Mononuclear cell (primary cell): ENCODE results near the gene NSG2. TPM values are rescaled to one million over a fixed set of nuclear protein-coding genes. Genes with fewer than 3 reads are reported as not detected.
"Not testable (repeated sequence)": the region's sequence is repeated elsewhere in the genome, so short reads cannot be mapped to it uniquely, and the experiment has no call there.

Source experiments
- H3K27me3 ChIP-seq: 2 replicates; pipeline ENCODE4 v1.6.0; 2011; ENCODE audit warnings: low read length, control low read depth; ENCODE audit not compliant: insufficient read depth
- H3K4me1 ChIP-seq: 2 replicates; pipeline ENCODE4 v1.5.1; 2011; ENCODE audit warnings: mild to moderate bottlenecking, low read length, control low read depth; ENCODE audit not compliant: insufficient read depth
- H3K4me3 ChIP-seq: 2 replicates; pipeline ENCODE4 v1.5.1; 2011; ENCODE audit warnings: mild to moderate bottlenecking, low read length, moderate library complexity
- H3K9me3 ChIP-seq: 2 replicates; pipeline ENCODE4 v1.5.1; 2011; ENCODE audit warnings: low read depth, mild to moderate bottlenecking, control low read depth, low read length
- total RNA-seq: library from RNA; depleted of rRNA; stranded (reverse); fragments of >200 nt; gene quantifications from one replicate; pipeline ENCODE4 v1.2.3, GENCODE V29; 2012

NSG2 gene
- total RNA-seq, 1 donor = not detected

GRCh38 chr5:174146556-174146955 is 101.0 kb downstream of the NSG2 start:
- H3K9me3 ChIP-seq = no peaks in the 10 kb centered on the region
- H3K27me3 ChIP-seq = no peaks in the 10 kb centered on the region
- H3K4me3 ChIP-seq = no peak overlapping the region
- H3K4me1 ChIP-seq = no peaks in the 10 kb centered on the region

GRCh38 chr5:174147012-174147411 is 101.5 kb downstream of the NSG2 start:
- not testable (repeated sequence) for H3K27me3 ChIP-seq, H3K9me3 ChIP-seq, H3K4me1 ChIP-seq, H3K4me3 ChIP-seq

GRCh38 chr5:174147551-174147950 is 102.0 kb downstream of the NSG2 start:
- Histone ChIP-seq H3K4me3 (no peak overlapping the region), H3K27me3 (no peaks in the 10 kb centered on the region), H3K4me1 (no peaks in the 10 kb centered on the region), H3K9me3 (no peaks in the 10 kb centered on the region)

- Histone ChIP-seq H3K4me3 (no peak overlapping the region), H3K27me3 (no peaks in the 10 kb centered on the region), H3K9me3 (no peaks in the 10 kb centered on the region), H3K4me1 (no peaks in the 10 kb centered on the region)
These were observed 103.2 kb downstream of the NSG2 start for GRCh38 chr5:174148721-174149120.

- H3K9me3 ChIP-seq = peaks cover 2% of the 10 kb centered on the region
These were observed 103.9 kb downstream of the NSG2 start for GRCh38 chr5:174149426-174149825.

GRCh38 chr5:174149989-174150388 is 104.5 kb downstream of the NSG2 start:
- H3K27me3 ChIP-seq = no peaks in the 10 kb centered on the region
- H3K9me3 ChIP-seq = peaks cover 8% of the 10 kb centered on the region
- H3K4me3 ChIP-seq = no peak overlapping the region
- no peaks in the 10 kb centered on the region for H3K4me1 ChIP-seq

More at GRCh38 chr5:174149426-174149825, 103.9 kb downstream of the NSG2 start:
- Histone ChIP-seq H3K4me3 (no peak overlapping the region), H3K4me1 (no peaks in the 10 kb centered on the region), H3K27me3 (no peaks in the 10 kb centered on the region)

- Histone ChIP-seq H3K9me3 (peaks cover 13% of the 10 kb centered on the region), H3K4me3 (no peak overlapping the region), H3K4me1 (no peaks in the 10 kb centered on the region), H3K27me3 (no peaks in the 10 kb centered on the region)
These were observed 106.2 kb downstream of the NSG2 start for GRCh38 chr5:174151599-174152181.

- H3K4me1 ChIP-seq = no peaks in the 10 kb centered on the region
- no peaks in the 10 kb centered on the region for H3K27me3 ChIP-seq
- H3K4me3 ChIP-seq = no peak overlapping the region
- H3K9me3 ChIP-seq = peaks cover 13% of the 10 kb centered on the region
These were observed 109.1 kb downstream of the NSG2 start for GRCh38 chr5:174154559-174154958.

- no peaks in the 10 kb centered on the region for H3K27me3 ChIP-seq
- no peak overlapping the region for H3K4me3 ChIP-seq
- H3K4me1 ChIP-seq = no peaks in the 10 kb centered on the region
- peaks cover 13% of the 10 kb centered on the region for H3K9me3 ChIP-seq
These were observed 109.8 kb downstream of the NSG2 start for GRCh38 chr5:174155281-174155680.

GRCh38 chr5:174155706-174156105 is 110.2 kb downstream of the NSG2 start:
- H3K4me1 ChIP-seq = no peaks in the 10 kb centered on the region
- H3K27me3 ChIP-seq = no peaks in the 10 kb centered on the region
- H3K4me3 ChIP-seq = no peak overlapping the region
- peaks cover 13% of the 10 kb centered on the region for H3K9me3 ChIP-seq

- Histone ChIP-seq H3K9me3 (peaks cover 13% of the 10 kb centered on the region), H3K27me3 (no peaks in the 10 kb centered on the region), H3K4me3 (no peak overlapping the region), H3K4me1 (no peaks in the 10 kb centered on the region)
These were observed 111.5 kb downstream of the NSG2 start for GRCh38 chr5:174157048-174157447.

Other genes starting within 250 kb of the NSG2 start
- gene CPEB4, start 157.4 kb upstream of the NSG2 start, total RNA-seq = 59.1 TPM
- gene C5orf47, start 56.5 kb upstream of the NSG2 start, total RNA-seq = not detected